ENCODE measurements around the gene C20orf173.

C20orf173 gene

DNA sequence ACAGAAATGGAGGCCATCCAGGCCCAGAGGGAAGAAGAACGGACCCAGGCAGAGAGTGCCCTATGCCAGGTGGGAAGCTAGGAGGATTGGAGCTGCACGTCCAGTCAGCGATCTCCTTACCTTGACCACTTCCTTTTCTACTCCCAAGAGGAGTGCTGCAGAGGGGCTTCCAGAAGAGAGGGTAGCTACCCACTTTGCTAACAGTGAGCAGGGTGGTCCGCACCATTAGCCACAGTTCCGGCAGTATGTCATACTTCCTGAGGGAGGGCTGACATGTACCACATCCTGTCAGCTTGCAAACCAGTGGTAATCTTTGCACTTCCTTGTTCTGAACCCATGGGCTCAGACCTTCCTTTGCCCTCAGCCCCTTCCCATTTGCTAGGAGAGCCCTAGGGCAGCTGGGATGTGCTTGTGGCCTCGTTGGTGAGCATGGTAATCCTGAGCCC, 38.7 kb downstream of the C20orf173 start:
- H3K4me3 ChIP-seq (replicated peaks in 1 of 2; ENCODE audit: low read depth in 2 of 2, low read length in 2 of 2) = no peak overlapping the region
- DNase-seq (ENCODE audit: low read depth in 2 of 2) = no peak
- no peak for TF ChIP-seq CTCF (IDR thresholded peaks at IDR 0.05; ENCODE audit: low read depth, low read length)

DNA sequence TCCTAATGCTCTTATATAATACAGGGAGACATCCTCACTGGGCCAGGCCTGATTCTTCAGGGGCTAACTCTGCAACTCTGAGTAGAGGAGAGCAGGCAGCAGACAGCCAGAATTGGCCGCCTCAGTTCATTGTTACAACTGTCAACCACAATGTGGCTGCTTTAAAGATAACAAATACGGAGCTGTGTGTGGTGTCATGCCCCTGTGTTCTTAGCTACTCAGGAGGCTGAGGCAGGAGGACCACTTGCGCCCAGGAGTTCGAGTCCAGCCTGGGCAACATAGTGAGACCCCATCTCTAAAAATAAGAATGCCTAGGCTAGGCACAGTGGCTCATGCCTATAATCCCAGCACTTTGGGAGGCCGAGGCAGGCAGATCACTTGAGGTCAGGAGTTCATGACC, 39.7 kb downstream of the C20orf173 start:
- DNase-seq (ENCODE audit: low read depth in 2 of 2) = no peak
- no peak for TF ChIP-seq CTCF (IDR thresholded peaks at IDR 0.05; ENCODE audit: low read depth, low read length)
- no peak overlapping the region for H3K4me3 ChIP-seq (replicated peaks in 1 of 2; ENCODE audit: low read depth in 2 of 2, low read length in 2 of 2)

DNA sequence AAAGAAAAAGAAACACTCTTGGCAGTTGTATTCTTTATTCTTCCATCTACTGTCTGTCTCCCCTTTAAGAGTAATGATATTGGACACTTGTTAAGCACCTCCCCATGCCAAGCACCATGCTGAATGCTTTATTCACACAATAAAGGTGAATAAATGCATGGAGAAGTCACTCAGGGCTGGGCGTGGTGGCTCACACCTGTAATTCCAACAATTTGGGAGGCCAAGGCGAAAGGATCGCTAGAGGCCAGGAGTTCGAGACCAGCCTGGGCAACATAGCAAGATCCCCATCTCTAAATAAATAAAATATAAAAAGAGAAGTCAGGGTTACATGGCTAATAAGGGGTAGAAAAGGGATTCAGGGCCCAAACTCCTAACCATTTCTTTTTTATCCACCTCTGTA, 42.0 kb downstream of the C20orf173 start:
- no peak for DNase-seq (ENCODE audit: low read depth in 2 of 2)
- no peak for TF ChIP-seq CTCF (IDR thresholded peaks at IDR 0.05; ENCODE audit: low read depth, low read length)
- H3K4me3 ChIP-seq (replicated peaks in 1 of 2; ENCODE audit: low read depth in 2 of 2, low read length in 2 of 2) = no peak overlapping the region

GRCh38 chr20:35479798-35480197, 49.7 kb downstream of the C20orf173 start:
- TF ChIP-seq CTCF (IDR thresholded peaks at IDR 0.05; ENCODE audit: low read depth, low read length) = no peak

DNA sequence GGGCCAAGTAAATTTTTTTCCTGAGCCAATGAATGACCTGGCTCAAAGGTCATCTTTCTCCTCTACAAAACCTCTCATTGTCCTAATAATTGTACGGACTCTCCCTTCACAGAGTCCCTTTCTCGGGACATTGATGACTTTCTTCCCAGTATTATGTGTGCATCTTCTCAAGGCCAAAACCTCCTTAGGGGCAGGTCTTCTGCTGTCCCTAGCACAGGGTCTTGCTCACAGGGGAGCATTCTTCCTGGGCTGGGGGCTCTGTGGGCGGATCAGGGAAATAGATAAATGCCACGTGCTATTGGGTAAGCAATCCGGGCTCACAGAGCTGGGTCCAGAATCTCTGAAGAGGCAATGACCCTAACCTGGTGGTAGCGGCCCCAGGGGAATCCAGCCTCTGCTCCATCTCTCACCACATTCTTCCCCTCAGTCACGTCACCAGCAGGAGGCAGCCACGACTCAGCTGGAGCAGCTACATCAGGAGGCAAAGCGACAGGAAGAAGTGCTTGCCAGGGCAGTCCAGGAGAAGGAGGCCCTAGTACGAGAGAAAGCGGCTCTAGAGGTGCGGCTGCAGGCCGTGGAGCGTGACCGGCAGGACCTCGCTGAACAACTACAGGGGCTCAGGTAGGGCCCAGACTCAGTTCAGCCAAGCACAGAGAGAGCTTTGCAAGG, 50.5 kb downstream of the C20orf173 start:
- DNase-seq (ENCODE audit: low read depth in 2 of 2) = peak; percentile 5 to 20
- TF ChIP-seq CTCF (IDR thresholded peaks at IDR 0.05; ENCODE audit: low read depth, low read length) = peak; percentile 10
- H3K4me3 ChIP-seq (replicated peaks in 1 of 2; ENCODE audit: low read depth in 2 of 2, low read length in 2 of 2) = no peak overlapping the region

More at GRCh38 chr20:35479798-35480197, 49.7 kb downstream of the C20orf173 start:
- DNase-seq (ENCODE audit: low read depth in 2 of 2) = no peak
- no peak overlapping the region for H3K4me3 ChIP-seq (replicated peaks in 1 of 2; ENCODE audit: low read depth in 2 of 2, low read length in 2 of 2)

Measured in cardiac fibroblast (primary cell).